22Rv1 (cell line): ENCODE results near the gene GOLGA7B.

Experiments
- CTCF ChIP-seq: fragments of 450-650 bp; IDR thresholded peaks from 2 replicates; pipeline ENCODE4 v1.5.1; 2017; ENCODE audit warnings: mild to moderate bottlenecking
- ZFX ChIP-seq: fragments of 450-650 bp; IDR thresholded peaks from 2 replicates; pipeline ENCODE4 v1.6.1; 2017; ENCODE audit warnings: antibody characterized with exemption, borderline replicate concordance

- TF ChIP-seq CTCF, result no peak
- TF ChIP-seq ZFX, result no peak
Observed at GRCh38 chr10:97873569-97873968, 23.9 kb downstream of the GOLGA7B start.
